Measurements from ENCODE around the gene MAVS.

MAVS gene

DNA sequence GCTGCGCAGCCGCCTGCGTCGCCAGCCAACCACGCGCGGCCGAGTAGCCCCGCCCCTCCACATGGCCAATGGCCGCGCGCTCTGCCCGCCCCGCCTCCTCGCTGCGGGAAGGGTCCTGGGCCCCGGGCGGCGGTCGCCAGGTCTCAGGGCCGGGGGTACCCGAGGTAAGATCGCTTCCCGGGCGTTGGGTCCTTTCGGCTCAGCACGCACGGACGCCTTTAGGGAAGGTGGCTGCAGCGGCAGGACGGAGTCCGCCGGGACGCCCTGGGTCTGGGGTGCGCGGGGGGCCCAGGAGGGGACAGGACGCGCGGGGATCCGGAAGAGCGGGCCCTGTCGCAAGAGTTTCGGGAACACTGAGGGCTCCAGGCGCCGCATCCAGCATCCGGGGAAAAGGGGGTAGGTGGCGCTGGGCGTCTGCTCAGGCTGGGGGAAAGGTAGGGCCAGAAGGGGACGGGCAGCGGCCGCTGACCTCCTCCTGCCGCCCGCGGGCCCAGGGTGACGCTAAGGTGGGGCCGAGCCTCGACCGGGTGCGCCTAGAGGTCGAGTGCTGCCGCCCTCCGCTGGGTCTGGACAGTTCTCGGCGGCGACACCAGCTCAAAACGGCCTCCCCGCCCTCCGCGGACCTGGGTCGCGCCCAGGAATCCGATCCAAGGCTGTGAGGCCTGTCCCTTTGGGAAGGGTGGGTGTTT lies at the start of gene MAVS:
TSS of gene MAVS (plus strand) at position 95 of the 689 bp plus-strand sequence. CDS start 7,791 bp downstream, outside the sequence.
- in situ Hi-C loops (cut with MboI; ENCODE audit: low sequenced_read_pairs) = no loop called here

DNA sequence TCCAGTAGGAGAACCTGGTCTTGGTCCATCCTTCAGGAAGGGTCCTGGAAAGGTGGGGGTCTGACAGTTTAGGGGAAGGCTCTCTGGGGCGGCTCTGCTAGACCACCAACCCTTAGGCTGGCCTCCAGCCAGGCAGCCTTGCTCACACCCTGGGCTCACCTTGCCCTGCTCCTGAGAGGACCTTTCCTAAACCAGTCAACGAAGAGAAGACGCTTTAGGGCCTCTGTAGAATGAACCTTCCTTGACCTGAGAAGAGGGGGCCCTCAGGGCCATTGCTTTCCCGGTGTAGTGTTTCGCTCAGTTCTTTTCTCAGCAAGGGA lies 49.4 kb upstream of the MAVS start:
- in situ Hi-C loops (cut with MboI; ENCODE audit: low sequenced_read_pairs) = no loop called here

GRCh38 chr20:3797592-3798372 lies 48.9 kb upstream of the MAVS start:
- in situ Hi-C loops (cut with MboI; ENCODE audit: low sequenced_read_pairs) = no loop called here

DNA sequence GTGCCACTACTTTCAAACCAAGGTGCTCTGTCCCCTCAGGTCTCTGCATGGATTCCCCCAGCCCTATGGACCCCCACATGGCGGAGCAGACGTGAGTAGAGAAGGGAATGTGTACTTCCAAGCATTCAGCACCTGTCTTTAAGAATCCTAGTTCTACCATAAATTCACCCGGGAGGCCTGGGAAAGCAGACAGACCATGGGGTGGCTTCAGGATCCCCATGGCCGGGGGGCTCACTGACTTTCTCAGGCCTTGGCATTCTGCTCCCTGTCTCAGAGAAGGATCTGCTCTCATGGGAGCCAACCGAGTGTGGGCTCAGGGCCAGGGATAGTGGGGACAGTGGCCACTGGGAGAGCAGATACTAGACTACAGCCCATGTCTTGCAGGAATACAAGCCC lies 48.3 kb upstream of the MAVS start:
- in situ Hi-C loops (cut with MboI; ENCODE audit: low sequenced_read_pairs) = no loop called here

- in situ Hi-C loops (cut with MboI; ENCODE audit: low sequenced_read_pairs) = no loop called here
These were observed 47.8 kb upstream of the MAVS start for GRCh38 chr20:3798908-3799248.

- in situ Hi-C loops (cut with MboI; ENCODE audit: low sequenced_read_pairs) = no loop called here
These were observed 46.3 kb upstream of the MAVS start for GRCh38 chr20:3800256-3800877.

GRCh38 chr20:3800878-3801260 lies 45.8 kb upstream of the MAVS start:
- in situ Hi-C loops (cut with MboI; ENCODE audit: low sequenced_read_pairs) = no loop called here

- in situ Hi-C loops (cut with MboI; ENCODE audit: low sequenced_read_pairs) = no loop called here
These were observed 45.3 kb upstream of the MAVS start for GRCh38 chr20:3801299-3801698.

GRCh38 chr20:3801846-3802245 lies 44.8 kb upstream of the MAVS start:
- in situ Hi-C loops (cut with MboI; ENCODE audit: low sequenced_read_pairs) = no loop called here

- in situ Hi-C loops (cut with MboI; ENCODE audit: low sequenced_read_pairs) = no loop called here
These were observed 44.0 kb upstream of the MAVS start for GRCh38 chr20:3802524-3803239.

GRCh38 chr20:3803289-3803688 lies 43.3 kb upstream of the MAVS start:
- in situ Hi-C loops (cut with MboI; ENCODE audit: low sequenced_read_pairs) = no loop called here

- in situ Hi-C loops (cut with MboI; ENCODE audit: low sequenced_read_pairs) = no loop called here
These were observed 42.8 kb upstream of the MAVS start for GRCh38 chr20:3803854-3804253.

- in situ Hi-C loops (cut with MboI; ENCODE audit: low sequenced_read_pairs) = no loop called here
These were observed 42.3 kb upstream of the MAVS start for GRCh38 chr20:3804254-3804751.

- in situ Hi-C loops (cut with MboI; ENCODE audit: low sequenced_read_pairs) = no loop called here
These were observed 41.9 kb upstream of the MAVS start for GRCh38 chr20:3804781-3805180.

DNA sequence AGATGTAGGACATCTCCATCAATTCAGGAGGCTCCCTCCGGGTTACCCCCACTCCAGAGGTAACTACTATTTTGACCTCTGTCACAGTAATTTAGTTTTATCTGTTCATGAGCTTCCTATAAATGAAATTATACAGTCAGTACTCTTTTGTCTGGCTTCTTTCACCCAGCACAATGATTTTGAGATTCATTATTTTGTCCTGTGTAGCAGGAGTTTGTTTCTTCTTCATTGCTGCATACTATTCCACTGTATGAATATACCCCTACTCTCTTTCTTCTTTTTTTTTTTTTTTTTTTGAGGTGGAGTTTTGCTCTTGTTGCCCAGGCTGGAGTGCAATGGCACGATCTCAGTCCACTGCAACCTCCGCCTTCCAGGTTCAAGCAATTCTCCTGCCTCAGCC lies 38.1 kb upstream of the MAVS start:
- in situ Hi-C loops (cut with MboI; ENCODE audit: low sequenced_read_pairs) = no loop called here

- in situ Hi-C loops (cut with MboI; ENCODE audit: low sequenced_read_pairs) = no loop called here
These were observed 35.0 kb upstream of the MAVS start for GRCh38 chr20:3811467-3812258.

- in situ Hi-C loops (cut with MboI; ENCODE audit: low sequenced_read_pairs) = no loop called here
These were observed 34.4 kb upstream of the MAVS start for GRCh38 chr20:3812259-3812681.

GRCh38 chr20:3812975-3813847 lies 33.4 kb upstream of the MAVS start:
- in situ Hi-C loops (cut with MboI; ENCODE audit: low sequenced_read_pairs) = no loop called here

GRCh38 chr20:3813848-3814581 lies 32.6 kb upstream of the MAVS start:
- in situ Hi-C loops (cut with MboI; ENCODE audit: low sequenced_read_pairs) = no loop called here

All from HL-60/S4 treated with phorbol 12-myristate 13-acetate at 8.2 ng/mL for 4 days and 3 days (cell line).